ENCODE measurements around the gene HS3ST4. TPM values are rescaled to one million over a fixed set of nuclear protein-coding genes. Genes with fewer than 3 reads are reported as not detected.

Gene HS3ST4
- total RNA-seq, 1 donor from 2014 or later, result not detected

DNA sequence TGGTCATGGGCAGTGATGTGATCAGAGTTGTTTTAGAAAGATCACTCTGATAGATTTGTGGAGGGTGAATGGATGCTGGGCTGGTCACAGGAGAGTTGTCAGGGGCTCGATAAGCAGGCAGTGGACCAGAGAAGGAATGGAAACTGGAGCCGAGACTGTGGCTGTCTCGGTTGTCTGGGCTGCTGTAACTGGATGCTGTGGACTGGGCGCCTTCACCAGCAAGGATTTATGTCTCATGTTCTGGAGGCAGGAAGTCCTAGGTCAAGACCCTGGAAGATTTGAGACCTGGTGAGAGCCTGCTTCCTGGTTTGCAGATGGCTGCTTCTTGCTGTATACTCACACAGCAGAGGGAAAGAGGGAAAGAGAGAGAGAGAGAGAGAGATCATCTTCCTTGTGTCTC is 203.6 kb downstream of the HS3ST4 start:
- no peak for DNase-seq (ENCODE audit: low read depth)
- TF ChIP-seq, protein P1, sequence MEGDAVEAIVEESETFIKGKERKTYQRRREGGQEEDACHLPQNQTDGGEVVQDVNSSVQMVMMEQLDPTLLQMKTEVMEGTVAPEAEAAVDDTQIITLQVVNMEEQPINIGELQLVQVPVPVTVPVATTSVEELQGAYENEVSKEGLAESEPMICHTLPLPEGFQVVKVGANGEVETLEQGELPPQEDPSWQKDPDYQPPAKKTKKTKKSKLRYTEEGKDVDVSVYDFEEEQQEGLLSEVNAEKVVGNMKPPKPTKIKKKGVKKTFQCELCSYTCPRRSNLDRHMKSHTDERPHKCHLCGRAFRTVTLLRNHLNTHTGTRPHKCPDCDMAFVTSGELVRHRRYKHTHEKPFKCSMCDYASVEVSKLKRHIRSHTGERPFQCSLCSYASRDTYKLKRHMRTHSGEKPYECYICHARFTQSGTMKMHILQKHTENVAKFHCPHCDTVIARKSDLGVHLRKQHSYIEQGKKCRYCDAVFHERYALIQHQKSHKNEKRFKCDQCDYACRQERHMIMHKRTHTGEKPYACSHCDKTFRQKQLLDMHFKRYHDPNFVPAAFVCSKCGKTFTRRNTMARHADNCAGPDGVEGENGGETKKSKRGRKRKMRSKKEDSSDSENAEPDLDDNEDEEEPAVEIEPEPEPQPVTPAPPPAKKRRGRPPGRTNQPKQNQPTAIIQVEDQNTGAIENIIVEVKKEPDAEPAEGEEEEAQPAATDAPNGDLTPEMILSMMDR (conservative IDR thresholded peaks at IDR 0.05; ENCODE audit: low read depth, low read length), result no peak
- no peak overlapping the region for H3K4me3 ChIP-seq (ENCODE audit: low read depth, low read length)

DNA sequence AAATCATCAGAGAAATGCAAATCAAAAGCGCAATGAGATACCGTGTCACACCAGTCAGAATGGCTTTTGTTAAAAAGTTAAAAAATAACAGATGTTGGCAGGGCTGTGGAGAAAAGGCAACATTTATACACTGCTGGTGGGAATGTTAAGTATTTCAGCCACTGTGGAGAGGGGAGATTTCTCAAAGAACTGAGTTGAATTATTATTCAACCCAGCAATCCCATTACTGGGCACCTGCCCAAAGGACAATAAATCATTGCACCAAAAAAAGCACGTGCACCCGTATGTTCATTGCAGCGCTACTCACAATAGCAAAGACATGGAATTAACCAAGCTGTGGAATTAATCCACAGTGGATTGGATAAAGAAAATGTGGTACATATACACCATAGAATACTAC is 204.7 kb downstream of the HS3ST4 start:
- H3K4me3 ChIP-seq (ENCODE audit: low read depth, low read length), result no peak overlapping the region
- TF ChIP-seq, protein P1 (conservative IDR thresholded peaks at IDR 0.05; ENCODE audit: low read depth, low read length), result no peak
- DNase-seq (ENCODE audit: low read depth), result no peak

DNA sequence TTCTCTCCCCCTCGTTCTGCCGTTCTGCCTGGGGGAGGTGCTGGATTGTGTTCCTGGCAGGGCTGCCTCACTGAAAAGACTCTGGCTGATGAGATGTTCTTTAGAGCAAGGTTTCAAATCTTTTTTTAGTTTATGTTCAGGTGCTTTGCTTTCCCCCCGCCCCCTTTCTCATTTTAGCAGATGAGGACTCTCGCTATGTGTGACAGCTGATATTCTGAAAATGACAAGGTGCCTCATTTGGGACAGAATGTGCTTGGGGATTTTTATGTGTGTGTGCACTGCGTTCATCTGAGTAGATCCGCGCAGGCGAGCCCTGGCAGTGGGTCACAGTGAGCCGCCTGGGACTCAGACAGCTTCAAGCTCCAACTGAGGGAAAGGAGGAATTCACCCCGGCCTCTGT is 205.9 kb downstream of the HS3ST4 start:
- no peak overlapping the region for H3K4me3 ChIP-seq (ENCODE audit: low read depth, low read length)
- TF ChIP-seq, protein P1 (conservative IDR thresholded peaks at IDR 0.05; ENCODE audit: low read depth, low read length), result no peak
- no peak for DNase-seq (ENCODE audit: low read depth)

DNA sequence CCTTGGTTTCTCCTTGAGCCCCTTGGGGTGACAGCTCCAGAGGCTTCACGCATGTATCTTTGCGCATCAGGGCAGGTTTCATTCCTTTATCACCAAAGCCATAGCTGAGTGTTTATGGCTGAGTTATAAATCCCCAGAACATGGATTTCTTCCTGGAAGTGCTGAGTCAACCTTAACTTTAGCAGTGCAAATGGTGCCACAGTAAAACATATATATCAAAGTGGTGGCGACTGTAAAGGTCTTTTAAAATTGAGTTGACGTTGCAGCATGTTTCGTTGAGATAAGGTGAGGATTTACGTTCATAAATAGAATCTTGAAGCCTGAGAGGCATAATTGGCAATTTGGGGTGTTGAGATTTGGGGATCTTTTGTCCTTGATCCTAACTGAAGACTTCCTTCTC is 214.1 kb downstream of the HS3ST4 start:
- no peak for DNase-seq (ENCODE audit: low read depth)
- TF ChIP-seq, protein P1 (conservative IDR thresholded peaks at IDR 0.05; ENCODE audit: low read depth, low read length), result no peak
- H3K4me3 ChIP-seq (ENCODE audit: low read depth, low read length), result no peak overlapping the region

DNA sequence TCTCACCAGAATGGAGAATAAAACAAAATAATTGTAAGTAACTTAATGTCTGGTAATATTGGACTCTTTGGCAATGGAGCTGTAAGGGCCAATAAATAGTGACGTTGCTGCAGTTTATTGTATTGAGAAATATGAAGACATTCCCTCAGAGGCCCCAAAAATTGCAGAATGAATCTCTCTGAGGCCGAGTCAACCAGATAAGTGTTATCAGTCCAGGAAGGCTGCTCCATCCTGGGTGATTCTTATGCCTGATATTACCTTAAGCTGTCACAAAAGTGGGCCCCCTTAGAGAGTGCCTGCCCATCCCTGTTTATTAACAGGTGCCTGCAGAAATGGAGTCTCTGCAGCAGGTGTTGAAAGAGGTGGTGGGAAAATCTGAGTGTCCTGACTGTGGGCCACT is 219.2 kb downstream of the HS3ST4 start:
- DNase-seq (ENCODE audit: low read depth), result no peak
- TF ChIP-seq, protein P1 (conservative IDR thresholded peaks at IDR 0.05; ENCODE audit: low read depth, low read length), result no peak
- H3K4me3 ChIP-seq (ENCODE audit: low read depth, low read length), result no peak overlapping the region

DNA sequence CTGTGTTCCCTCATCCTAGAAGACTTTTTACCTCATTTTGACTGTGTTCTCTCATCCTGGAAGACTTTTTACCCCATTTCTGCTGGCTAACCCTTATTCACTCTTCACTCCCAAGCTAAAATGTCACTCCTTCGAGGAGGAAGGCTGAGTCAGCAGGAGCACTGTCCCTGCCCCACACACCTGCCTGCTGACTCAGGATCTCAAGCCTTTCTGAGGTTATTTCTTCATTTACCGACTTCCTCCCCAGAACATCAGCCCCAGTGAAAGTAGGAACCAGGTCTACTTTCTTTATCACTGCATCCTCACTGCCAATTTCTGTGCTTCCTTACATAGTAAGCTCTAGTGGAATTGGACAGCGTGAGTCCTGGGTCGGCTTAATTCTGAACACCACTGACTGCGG is 220.6 kb downstream of the HS3ST4 start:
- TF ChIP-seq, protein P1 (conservative IDR thresholded peaks at IDR 0.05; ENCODE audit: low read depth, low read length), result no peak
- no peak for DNase-seq (ENCODE audit: low read depth)

DNA sequence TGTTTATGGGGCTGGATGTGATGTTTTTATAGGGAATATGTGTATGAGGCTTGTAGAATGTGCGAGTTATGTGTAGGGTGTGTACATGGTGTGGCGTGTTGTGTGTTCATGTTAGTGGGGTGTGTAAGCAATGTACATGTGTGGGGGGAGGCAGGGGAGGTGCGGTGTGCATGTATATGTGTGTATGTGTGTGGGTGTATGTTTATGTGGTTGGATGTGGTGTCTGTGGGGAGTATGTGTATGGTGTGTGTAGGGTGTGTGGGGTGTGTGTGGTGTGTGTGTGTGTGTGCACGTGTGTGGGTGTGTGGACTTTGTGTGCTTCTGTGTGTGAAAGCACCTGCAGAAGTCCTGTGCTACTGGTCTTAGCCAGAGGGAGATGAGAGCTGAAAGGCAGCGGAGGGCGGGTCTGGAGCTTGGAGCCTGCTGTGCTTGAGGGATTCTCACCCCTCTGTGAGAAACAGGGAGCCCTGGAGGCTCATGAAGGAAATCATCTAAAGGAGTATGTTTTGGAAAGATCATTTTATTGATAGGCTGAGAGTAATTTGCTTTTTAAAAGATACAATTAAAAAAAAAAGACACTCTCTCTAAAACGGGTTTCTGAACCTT is 222.7 kb downstream of the HS3ST4 start:
- DNase-seq (ENCODE audit: low read depth), result no peak
- TF ChIP-seq, protein P1 (conservative IDR thresholded peaks at IDR 0.05; ENCODE audit: low read depth, low read length), result no peak
- H3K4me3 ChIP-seq (ENCODE audit: low read depth, low read length), result no peak overlapping the region

More for the DNA sequence above, 220.6 kb downstream of the HS3ST4 start:
- H3K4me3 ChIP-seq (ENCODE audit: low read depth, low read length), result no peak overlapping the region

Data from epithelial cell of proximal tubule (primary cell).